Loucy (cell line): ENCODE measurements around the gene UBE2L6.

ENCODE experiments used
- H2AFZ ChIP-seq: fragments of 200-600 bp; sonication (generic); 2 replicates; pipeline ENCODE4 v1.6.0; 2016; ENCODE audit warnings: antibody characterized with exemption, mild to moderate bottlenecking, low read length, moderate library complexity
- H3F3A ChIP-seq: fragments of 200-600 bp; 2 replicates; pipeline ENCODE4 v1.6.0; 2016; ENCODE audit warnings: antibody characterized with exemption, low read depth, mild to moderate bottlenecking
- H3K27me3 ChIP-seq: fragments of 200-600 bp; sonication (generic); 2 replicates; pipeline ENCODE4 v1.6.1; 2014; ENCODE audit warnings: low read length, mild to moderate bottlenecking; ENCODE audit not compliant: insufficient read depth, poor library complexity, severe bottlenecking
- H3K36me3 ChIP-seq: fragments of 200-600 bp; sonication (generic); 2 replicates; pipeline ENCODE4 v1.6.1; 2016; ENCODE audit warnings: low read length; ENCODE audit not compliant: insufficient read depth
- H3K4me1 ChIP-seq: fragments of 200-600 bp; sonication (generic); 2 replicates; pipeline ENCODE4 v1.5.1; 2014; ENCODE audit warnings: low read length, mild to moderate bottlenecking; ENCODE audit not compliant: insufficient read depth, poor library complexity, severe bottlenecking
- H3K4me2 ChIP-seq: fragments of 200-600 bp; sonication (generic); 2 replicates; pipeline ENCODE4 v1.6.0; 2014; ENCODE audit warnings: antibody characterized with exemption, low read length, low read depth, mild to moderate bottlenecking; ENCODE audit not compliant: poor library complexity, severe bottlenecking
- H3K4me3 ChIP-seq: fragments of 200-600 bp; sonication (generic); 2 replicates; pipeline ENCODE4 v1.5.1; 2014; ENCODE audit warnings: low read length, mild to moderate bottlenecking, mixed read lengths; ENCODE audit not compliant: poor library complexity, severe bottlenecking
- H3K79me2 ChIP-seq: fragments of 200-600 bp; sonication (generic); 2 replicates; pipeline ENCODE4 v1.6.1; 2014; ENCODE audit warnings: low read length; ENCODE audit not compliant: insufficient read depth
- H3K9ac ChIP-seq: fragments of 200-600 bp; sonication (generic); 2 replicates; pipeline ENCODE4 v1.6.0; 2014; ENCODE audit warnings: mild to moderate bottlenecking, low read depth, low read length, moderate library complexity; ENCODE audit not compliant: poor library complexity, severe bottlenecking
- H3K9me2 ChIP-seq: fragments of 200-600 bp; sonication (generic); replicated peaks from 2 replicates; pipeline ENCODE4 v1.6.1; 2016; ENCODE audit warnings: low read depth, low read length, mixed read lengths
- H3K9me3 ChIP-seq: fragments of 200-600 bp; sonication (generic); 2 replicates; pipeline ENCODE4 v1.6.1; 2014; ENCODE audit warnings: mild to moderate bottlenecking, antibody characterized with exemption, low read length, low read depth; ENCODE audit not compliant: insufficient read depth
- H4K20me1 ChIP-seq: fragments of 200-600 bp; sonication (generic); 2 replicates; pipeline ENCODE4 v1.6.0; 2014; ENCODE audit warnings: antibody characterized with exemption, low read length, mild to moderate bottlenecking; ENCODE audit not compliant: insufficient read depth, poor library complexity, severe bottlenecking
- EZH2phosphoT487 ChIP-seq: fragments of 200-600 bp; IDR thresholded peaks from 2 replicates; pipeline ENCODE4 v1.6.1; 2018; ENCODE audit warnings: antibody characterized with exemption, mild to moderate bottlenecking, moderate library complexity, borderline replicate concordance
- TF ChIP-seq, protein P1 (sequence below): fragments of 200-600 bp; sonication (generic); conservative IDR thresholded peaks from 2 replicates; pipeline ENCODE4 v1.5.1; 2014; ENCODE audit warnings: mild to moderate bottlenecking, antibody characterized with exemption, low read length

Gene UBE2L6

DNA sequence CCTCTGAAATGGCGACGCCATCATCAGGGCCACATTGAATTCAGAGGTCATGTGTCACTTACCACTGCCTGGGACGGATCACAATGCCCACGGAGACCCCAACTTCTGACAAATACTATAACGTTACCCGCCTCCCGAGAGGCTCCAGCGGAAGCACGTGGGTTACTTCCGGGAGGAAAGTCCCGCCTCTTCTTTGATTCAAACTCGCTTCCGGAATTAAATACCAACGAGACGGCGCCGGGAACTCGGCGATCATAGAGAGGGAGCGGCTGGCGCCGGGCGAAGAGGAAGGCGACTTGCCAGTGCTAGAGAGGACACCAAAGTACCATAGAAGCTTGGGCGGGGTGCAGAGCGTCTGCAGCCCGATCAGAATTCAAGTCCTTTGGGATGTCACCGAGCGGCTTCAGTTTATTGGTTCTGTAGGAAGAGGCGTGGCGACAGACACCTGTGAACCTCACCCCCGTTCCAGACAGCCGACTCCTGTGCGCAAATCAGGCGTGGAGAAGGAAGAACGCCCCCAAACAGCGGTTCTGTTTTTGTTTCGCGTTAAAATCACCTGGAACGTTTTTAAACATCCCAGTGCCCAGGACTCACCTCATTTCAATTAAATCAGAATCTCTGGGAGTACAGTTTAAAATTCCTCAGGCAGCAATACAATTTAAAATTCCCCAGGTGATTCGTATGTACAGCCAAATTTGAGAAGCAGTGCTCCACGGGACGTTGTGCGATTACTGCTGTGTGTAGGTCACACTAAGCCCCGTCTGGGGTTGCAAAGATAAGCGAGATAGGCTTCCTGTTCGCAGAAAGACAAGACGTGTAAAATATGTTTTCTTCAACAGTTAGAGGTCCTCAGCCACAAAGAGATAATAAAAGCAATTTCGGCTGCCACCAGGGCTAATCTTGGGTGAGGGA lies 36.6 kb downstream of the UBE2L6 start, which contains the start of gene TIMM10:
Gene TIMM10 (minus strand): TSS at position 159 of the 912 bp plus-strand sequence. CDS start 565 bp downstream, outside the sequence.
- Histone ChIP-seq H3K9me3 (no peaks in the 10 kb centered on the region), H3K4me3 (peak within 1 kb of the TSS; percentile 100), H3K79me2 (peaks cover 25% of the 10 kb centered on the region), H3K36me3 (no peaks in the 10 kb centered on the region), H3K27me3 (no peaks in the 10 kb centered on the region), H3K9ac (peak within 1 kb of the TSS; percentile 98), H3K4me1 (peaks cover 34% of the 10 kb centered on the region), H3K4me2 (peak within 1 kb of the TSS; percentile 98), H2AFZ (peak within 1 kb of the TSS; percentile 84), H3K9me2 (no peaks in the 10 kb centered on the region), H3F3A (peaks cover 9% of the 10 kb centered on the region; the same call in 1 of the 2 replicates), H4K20me1 (peaks cover 6% of the 10 kb centered on the region)
- TF ChIP-seq, protein P1, sequence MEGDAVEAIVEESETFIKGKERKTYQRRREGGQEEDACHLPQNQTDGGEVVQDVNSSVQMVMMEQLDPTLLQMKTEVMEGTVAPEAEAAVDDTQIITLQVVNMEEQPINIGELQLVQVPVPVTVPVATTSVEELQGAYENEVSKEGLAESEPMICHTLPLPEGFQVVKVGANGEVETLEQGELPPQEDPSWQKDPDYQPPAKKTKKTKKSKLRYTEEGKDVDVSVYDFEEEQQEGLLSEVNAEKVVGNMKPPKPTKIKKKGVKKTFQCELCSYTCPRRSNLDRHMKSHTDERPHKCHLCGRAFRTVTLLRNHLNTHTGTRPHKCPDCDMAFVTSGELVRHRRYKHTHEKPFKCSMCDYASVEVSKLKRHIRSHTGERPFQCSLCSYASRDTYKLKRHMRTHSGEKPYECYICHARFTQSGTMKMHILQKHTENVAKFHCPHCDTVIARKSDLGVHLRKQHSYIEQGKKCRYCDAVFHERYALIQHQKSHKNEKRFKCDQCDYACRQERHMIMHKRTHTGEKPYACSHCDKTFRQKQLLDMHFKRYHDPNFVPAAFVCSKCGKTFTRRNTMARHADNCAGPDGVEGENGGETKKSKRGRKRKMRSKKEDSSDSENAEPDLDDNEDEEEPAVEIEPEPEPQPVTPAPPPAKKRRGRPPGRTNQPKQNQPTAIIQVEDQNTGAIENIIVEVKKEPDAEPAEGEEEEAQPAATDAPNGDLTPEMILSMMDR = no peak
- TF ChIP-seq EZH2phosphoT487 = no peak

DNA sequence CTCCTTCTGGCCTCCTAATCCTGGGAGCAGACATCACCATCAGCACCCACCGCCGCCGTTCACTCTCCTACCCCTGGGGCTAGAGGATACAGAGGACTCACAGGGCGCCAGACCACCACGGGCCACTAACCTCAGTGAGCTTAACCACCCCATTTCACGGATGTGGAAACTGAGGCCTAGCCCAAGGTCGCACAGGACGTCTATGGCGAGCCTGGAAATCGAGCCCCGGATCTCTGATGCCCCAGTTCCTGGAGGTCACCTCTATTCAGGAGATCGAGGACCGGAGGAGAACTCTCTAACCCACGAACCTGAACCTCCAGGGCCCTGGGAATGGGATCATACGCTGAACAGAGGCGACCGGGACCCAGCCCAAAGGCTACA lies 37.3 kb downstream of the UBE2L6 start:
- Histone ChIP-seq H3K4me1 (peaks cover 34% of the 10 kb centered on the region), H3K4me2 (peak overlapping the region; percentile 98), H3F3A (peaks cover 9% of the 10 kb centered on the region; the same call in 1 of the 2 replicates), H3K4me3 (peak overlapping the region; percentile 100), H3K9ac (peak overlapping the region; percentile 98), H3K9me2 (no peaks in the 10 kb centered on the region), H3K27me3 (no peaks in the 10 kb centered on the region), H2AFZ (peak overlapping the region; percentile 66; the same call in 1 of the 2 replicates), H3K79me2 (peaks cover 25% of the 10 kb centered on the region), H4K20me1 (peaks cover 6% of the 10 kb centered on the region), H3K9me3 (no peaks in the 10 kb centered on the region), H3K36me3 (no peaks in the 10 kb centered on the region)
- TF ChIP-seq EZH2phosphoT487 = no peak
- TF ChIP-seq, protein P1 = no peak

DNA sequence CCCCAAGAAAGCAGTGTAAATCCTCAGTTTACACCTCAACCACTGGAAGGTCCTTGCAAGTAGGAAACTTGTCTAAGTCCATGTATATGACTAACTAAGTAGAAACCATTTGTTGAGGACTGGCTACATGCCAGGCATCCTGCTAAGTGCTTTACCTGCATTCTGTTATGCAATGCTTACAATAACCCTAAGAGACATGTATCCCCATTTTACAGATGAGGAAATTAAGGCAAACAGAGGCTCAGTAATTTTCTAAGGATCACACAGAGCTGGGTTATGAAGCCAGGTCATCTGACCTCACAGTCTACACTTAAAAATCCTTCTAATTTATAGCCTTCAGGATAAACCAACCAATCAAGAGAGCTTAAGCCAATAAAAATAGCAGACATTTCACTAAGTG lies 38.5 kb downstream of the UBE2L6 start:
- Histone ChIP-seq H3K4me2 (peak overlapping the region; percentile 98), H3K4me1 (peaks cover 34% of the 10 kb centered on the region), H2AFZ (no peak overlapping the region), H3K9me2 (no peaks in the 10 kb centered on the region), H3K27me3 (no peaks in the 10 kb centered on the region), H3K4me3 (peak overlapping the region; percentile 100), H3K36me3 (no peaks in the 10 kb centered on the region), H3K79me2 (peaks cover 25% of the 10 kb centered on the region), H3F3A (peaks cover 9% of the 10 kb centered on the region; the same call in 1 of the 2 replicates), H3K9ac (peak overlapping the region; percentile 98), H3K9me3 (no peaks in the 10 kb centered on the region), H4K20me1 (peaks cover 6% of the 10 kb centered on the region)
- TF ChIP-seq, protein P1 = no peak
